K562 (cell line): ENCODE data around the gene LTBP1. TPM values are rescaled to one million over a fixed set of nuclear protein-coding genes. Genes with fewer than 3 reads are reported as not detected.

Experiments used
- ATAC-seq: fragments of 200-7000 bp; cut with Tn5 transposase; 3 replicates; pipeline ENCODE4 v1.9.1; 2020; ENCODE audit warnings: moderate library complexity
- BruUV-seq: library from RNA; stranded (reverse); fragments of 400-500 nt; replicated peaks from 2 replicates; lab custom pipeline; 2021; lab: Mats Ljungman, UMichigan
- CTCF ChIA-PET: fragments of 300-600 bp; formaldehyde crosslinking; extraction: SDS; loops from one replicate; lab custom pipeline; 2021; ENCODE audit warnings: low intra/inter-chr PET ratio; lab: Yijun Ruan, JAX
- POLR2A ChIA-PET: fragments of 300-600, 350-650 bp; sonication (Branson Sonifier 250); formaldehyde crosslinking; extraction: SDS; loops from one replicate; lab custom pipeline; 2021; ENCODE audit warnings: antibody characterized with exemption, inconsistent platforms; lab: Yijun Ruan, JAX
- DNase-seq, 4 experiments: peaks; one replicate each; pipeline versions ENCODE4 v3.0.0 to v3.0.0-alpha.2; 2011 to 2018; ENCODE audit warnings: low spot score in 3 of 4, mixed read lengths in 3 of 4; ENCODE audit errors: extremely low read depth in 1 of 4
- FAIRE-seq: peaks from 2 replicates; lab custom pipeline; 2011; peaks lifted over from hg19 to GRCh38; lab: Jason Lieb, UNC
- H2AFZ ChIP-seq: 2 replicates; pipeline ENCODE4 v1.6.0; 2011; ENCODE audit warnings: low read depth, low read length, control low read depth, inconsistent platforms
- H3K27ac ChIP-seq: fragments of 200-600 bp; 3 replicates; pipeline ENCODE4 v1.8.0; 2011; ENCODE audit warnings: low read depth, mild to moderate bottlenecking, control low read depth, inconsistent platforms, low read length, moderate library complexity, mixed read lengths; ENCODE audit errors: extremely low read depth
- H3K27me3 ChIP-seq, 2 experiments: fragments of 300-600 bp in 1 of 2; 2 replicates in 1 of 2; 3 replicates in 1 of 2; pipeline versions ENCODE4 v1.6.0 to v1.8.0; 2011; ENCODE audit warnings: inconsistent platforms in 2 of 2, low read length in 2 of 2, mild to moderate bottlenecking in 1 of 2, mixed read lengths in 1 of 2, moderate library complexity in 1 of 2; ENCODE audit not compliant: control insufficient read depth in 2 of 2, insufficient read depth in 2 of 2
- H3K36me3 ChIP-seq: fragments of 300-600 bp; 3 replicates; pipeline ENCODE4 v1.8.0; 2011; ENCODE audit warnings: mild to moderate bottlenecking, low read length, inconsistent platforms; ENCODE audit not compliant: control insufficient read depth, insufficient read depth
- H3K4me1 ChIP-seq, 2 experiments: fragments of 200-600 bp in 1 of 2; replicated peaks in 1 of 2; 2 replicates in 1 of 2; 3 replicates in 1 of 2; pipeline versions ENCODE4 v1.5.1 to v1.8.0; 2011; ENCODE audit warnings: inconsistent platforms in 2 of 2, low read length in 2 of 2, mild to moderate bottlenecking in 1 of 2, mixed read lengths in 1 of 2, moderate library complexity in 1 of 2; ENCODE audit not compliant: control insufficient read depth in 2 of 2, insufficient read depth in 2 of 2
- H3K4me2 ChIP-seq: 2 replicates; pipeline ENCODE4 v1.6.1; 2011; ENCODE audit warnings: low read length, control low read depth, inconsistent platforms, mixed read lengths; ENCODE audit not compliant: insufficient read depth
- H3K4me3 ChIP-seq: fragments of 200-600 bp; sonication (generic), shearing (Covaris generic); 2 replicates; pipeline ENCODE4 v1.5.1; 2016; ENCODE audit warnings: control low read depth, inconsistent platforms
- H3K79me2 ChIP-seq: fragments of 200-600 bp; 3 replicates; pipeline ENCODE4 v1.8.0; 2011; ENCODE audit warnings: low read length, inconsistent platforms; ENCODE audit not compliant: control insufficient read depth, insufficient read depth
- H3K9ac ChIP-seq, 2 experiments: 2 replicates each; pipeline versions ENCODE4 v1.6.0 to v1.6.1; 2011; ENCODE audit warnings: low read depth in 2 of 2, low read length in 2 of 2, control low read depth in 1 of 2, inconsistent platforms in 1 of 2, mild to moderate bottlenecking in 1 of 2, mixed read lengths in 1 of 2; ENCODE audit not compliant: insufficient read depth in 1 of 2
- H3K9me1 ChIP-seq: one replicate; pipeline ENCODE4 v1.6.0; 2011; ENCODE audit warnings: inconsistent platforms, mild to moderate bottlenecking, low read length, moderate library complexity; ENCODE audit not compliant: control insufficient read depth, insufficient read depth
- H3K9me3 ChIP-seq: replicated peaks from 2 replicates; pipeline ENCODE4 v1.5.1; 2011; ENCODE audit warnings: low read depth, low read length, inconsistent platforms; ENCODE audit not compliant: control insufficient read depth, insufficient read depth
- H4K20me1 ChIP-seq: replicated peaks from 2 replicates; pipeline ENCODE4 v1.6.1; 2011; ENCODE audit warnings: low read length, inconsistent platforms, mixed read lengths; ENCODE audit not compliant: control insufficient read depth, insufficient read depth
- CBX5 ChIP-seq: IDR thresholded peaks from 2 replicates; pipeline ENCODE4 v1.6.1; 2014; ENCODE audit warnings: low read depth, borderline replicate concordance
- EP300 ChIP-seq: IDR thresholded peaks from 2 replicates; pipeline ENCODE4 v1.6.1; 2012; ENCODE audit warnings: low read length, improper control_type of control experiment
- ETV1 ChIP-seq: fragments of 450-650 bp; conservative IDR thresholded peaks from 2 replicates; pipeline ENCODE4 v1.6.1; 2016; ENCODE audit warnings: missing genetic modification characterization, control low read depth, low read depth, missing compliant biosample characterization
- HDGF ChIP-seq: fragments of 450-650 bp; IDR thresholded peaks from 2 replicates; pipeline ENCODE4 v1.6.1; 2016
- HMG20A ChIP-seq: fragments of 450-650 bp; formaldehyde crosslinking; conservative IDR thresholded peaks from 2 replicates; pipeline ENCODE4 v1.4.0; 2020; ENCODE audit warnings: mild to moderate bottlenecking, mixed read lengths
- HNRNPL ChIP-seq: fragments of 200-400 bp; formaldehyde crosslinking; IDR thresholded peaks from 2 replicates; pipeline ENCODE4 v1.6.1; 2017; ENCODE audit warnings: low read depth, mild to moderate bottlenecking, low read length
- MTA3 ChIP-seq: fragments of 450-650 bp; formaldehyde crosslinking; IDR thresholded peaks from 2 replicates; pipeline ENCODE4 v1.6.1; 2017; ENCODE audit warnings: mild to moderate bottlenecking, borderline replicate concordance
- PTRF ChIP-seq: fragments of 450-650 bp; IDR thresholded peaks from 2 replicates; pipeline ENCODE4 v1.6.1; 2016; ENCODE audit warnings: mild to moderate bottlenecking, missing genetic modification characterization, missing compliant biosample characterization
- RFX7 ChIP-seq: fragments of 250-450 bp; sonication (Bioruptor Pico); IDR thresholded peaks from 2 replicates; pipeline ENCODE4 v1.5.1; 2021; ENCODE audit warnings: mild to moderate bottlenecking
- ZFX ChIP-seq: sonication (generic); formaldehyde crosslinking; IDR thresholded peaks from 2 replicates; pipeline ENCODE4 v1.8.0; 2022; ENCODE audit warnings: mild to moderate bottlenecking, missing genetic modification reagents, moderate library complexity
- ZNF282 ChIP-seq: sonication (generic); formaldehyde crosslinking; IDR thresholded peaks from 2 replicates; pipeline ENCODE4 v1.8.1; 2023; ENCODE audit warnings: missing genetic modification reagents
- ZNF507 ChIP-seq: conservative IDR thresholded peaks from 2 replicates; pipeline ENCODE4 v1.6.1; 2017; ENCODE audit warnings: missing genetic modification characterization, missing compliant biosample characterization
- ZNF644 ChIP-seq: fragments of 200-800 bp; sonication (Bioruptor generic); IDR thresholded peaks from 2 replicates; pipeline ENCODE4 v1.6.1; 2016; ENCODE audit warnings: low read depth, missing genetic modification characterization, missing compliant biosample characterization
- WGBS: fragments of 100-300 bp; shearing (Covaris generic); methylation state at CpG from one replicate; pipeline ENCODE4 v1.1.6; 2016; ENCODE audit warnings: low coverage, mixed read lengths; ENCODE audit not compliant: insufficient coverage; ENCODE audit errors: missing lambda C conversion rate; 5-methylcytosine and 5-hydroxymethylcytosine counted together
- in situ Hi-C: fragments of 300-500 bp; cut with MboI; formaldehyde crosslinking; loops from 4 replicates; pipeline ENCODE4 v1.15.0; 2018; ENCODE audit warnings: inconsistent platforms, mixed read lengths
- intact Hi-C: fragments of 100-400 bp; cut with micrococcal nuclease; formaldehyde crosslinking; loops from 2 replicates; pipeline ENCODE4 v1.14.2; 2022
- polyA plus RNA-seq, 8 experiments: library from polyadenylated mRNA; depleted of rRNA in 4 of 8; stranded (reverse) in 5 of 8; unstranded in 3 of 8; fragments of >200 nt; fragmentation: Nextera tagmentation in 2 of 8; fragmentation: Illumina TruSeq in 1 of 8; extraction: Ambion mirVana in 2 of 8; extraction: Trizol in 1 of 8; gene quantifications; 2 replicates each; pipeline versions ENCODE4 v1.2.1 to v1.2.3, GENCODE V29; 2011 to 2014; ENCODE audit warnings: inconsistent platforms in 1 of 8, missing spikeins in 1 of 8
- total RNA-seq, 7 experiments: library from RNA; depleted of rRNA in 6 of 7; stranded (reverse); fragments of >200 nt in 6 of 7; fragmentation: Illumina TruSeq in 2 of 7; extraction: Trizol in 2 of 7; gene quantifications; 2 replicates each; pipeline versions ENCODE4 v1.2.1 to v1.2.3, GENCODE V29; 2011 to 2021; ENCODE audit warnings: low replicate concordance in 1 of 7
- TF ChIP-seq, protein P1 (sequence below): sonication (generic); formaldehyde crosslinking; IDR thresholded peaks from 2 replicates; pipeline ENCODE4 v1.8.1; 2023; ENCODE audit warnings: mild to moderate bottlenecking, missing genetic modification reagents
- TF ChIP-seq, protein P2 (sequence below), 3 experiments: IDR thresholded peaks in 2 of 3; conservative IDR thresholded peaks in 1 of 3; 2 replicates each; pipeline ENCODE4 v1.5.1; 2011 to 2012; ENCODE audit warnings: low read length in 3 of 3, mild to moderate bottlenecking in 3 of 3, control low read depth in 2 of 3, improper control_type of control experiment in 1 of 3, inconsistent platforms in 1 of 3, low read depth in 1 of 3, mixed read lengths in 1 of 3, moderate library complexity in 1 of 3; ENCODE audit not compliant: insufficient read depth in 2 of 3

Gene LTBP1
- total and polyA plus RNA-seq, 9 of the 15 experiments (the other 6 are each of a cell fraction or from before 2014, with no cell fraction given): 3.6 to 16.4 (median 8.5) TPM

DNA sequence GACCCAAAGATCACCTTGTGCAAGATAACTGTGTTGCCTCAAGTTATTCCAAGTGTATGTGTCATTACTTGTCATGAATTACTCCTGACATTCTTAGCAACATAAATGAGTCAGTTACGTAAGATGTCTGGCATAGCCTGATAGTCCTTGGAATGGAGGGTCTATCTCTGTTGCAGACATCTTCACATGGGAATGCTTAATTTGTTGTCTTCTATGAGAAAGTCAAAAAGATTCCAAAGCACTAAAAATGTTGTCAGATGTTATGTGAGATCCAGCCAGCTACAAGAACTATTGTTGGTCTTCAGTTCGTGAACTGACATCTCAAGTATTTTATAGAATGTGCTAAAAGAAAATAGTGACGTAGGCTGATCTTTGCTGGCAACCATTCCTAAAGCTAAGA, 351.5 kb downstream of the LTBP1 start (continued):
- TF ChIP-seq, protein P1, sequence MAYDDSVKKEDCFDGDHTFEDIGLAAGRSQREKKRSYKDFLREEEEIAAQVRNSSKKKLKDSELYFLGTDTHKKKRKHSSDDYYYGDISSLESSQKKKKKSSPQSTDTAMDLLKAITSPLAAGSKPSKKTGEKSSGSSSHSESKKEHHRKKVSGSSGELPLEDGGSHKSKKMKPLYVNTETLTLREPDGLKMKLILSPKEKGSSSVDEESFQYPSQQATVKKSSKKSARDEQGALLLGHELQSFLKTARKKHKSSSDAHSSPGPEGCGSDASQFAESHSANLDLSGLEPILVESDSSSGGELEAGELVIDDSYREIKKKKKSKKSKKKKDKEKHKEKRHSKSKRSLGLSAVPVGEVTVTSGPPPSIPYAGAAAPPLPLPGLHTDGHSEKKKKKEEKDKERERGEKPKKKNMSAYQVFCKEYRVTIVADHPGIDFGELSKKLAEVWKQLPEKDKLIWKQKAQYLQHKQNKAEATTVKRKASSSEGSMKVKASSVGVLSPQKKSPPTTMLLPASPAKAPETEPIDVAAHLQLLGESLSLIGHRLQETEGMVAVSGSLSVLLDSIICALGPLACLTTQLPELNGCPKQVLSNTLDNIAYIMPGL (CRISPR knock-in tag): no peak
- no peak for TF ChIP-seq ZNF282 (CRISPR knock-in tag)
- peak; percentile 27; the same call in 1 of the 2 replicates for TF ChIP-seq EP300
- no peak for TF ChIP-seq PTRF (tag)
- TF ChIP-seq MTA3: no peak
- TF ChIP-seq, all 486 proteins: peak for 20

DNA sequence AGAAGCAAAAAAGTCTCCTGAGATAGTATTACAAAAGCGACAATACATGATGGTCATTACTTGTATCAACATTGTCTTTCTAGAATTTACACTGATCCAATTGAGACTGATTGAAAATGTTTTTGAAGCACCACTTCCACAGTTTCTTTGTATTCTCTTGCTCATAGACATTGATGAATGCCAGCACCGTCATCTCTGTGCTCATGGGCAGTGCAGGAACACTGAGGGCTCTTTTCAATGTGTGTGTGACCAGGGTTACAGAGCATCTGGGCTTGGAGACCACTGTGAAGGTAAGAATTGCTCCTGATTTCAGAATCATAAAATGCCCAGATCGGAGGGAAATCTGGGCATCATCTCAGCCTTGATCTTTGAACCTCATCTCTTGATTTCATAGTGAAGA, 354.6 kb downstream of the LTBP1 start:
- H3K79me2 ChIP-seq: no peaks in the 10 kb centered on the region
- peak; percentile 46 for FAIRE-seq
- intact Hi-C loops: no loop called here
- no peaks in the 10 kb centered on the region; the same call in 2 of the 3 replicates for H3K36me3 ChIP-seq
- H3K9ac ChIP-seq: no peak overlapping the region
- H3K4me2 ChIP-seq: no peak overlapping the region
- no peak overlapping the region for H2AFZ ChIP-seq
- no peak overlapping the region for H3K4me3 ChIP-seq
- ATAC-seq: no peak
- no TSS peak for BruUV-seq
- no peaks in the 10 kb centered on the region for H3K9me1 ChIP-seq
- CTCF ChIA-PET: no interaction called here
- H3K9me3 ChIP-seq: no peaks in the 10 kb centered on the region
- H4K20me1 ChIP-seq: no peaks in the 10 kb centered on the region
- no peak for DNase-seq
- no peak overlapping the region for H3K27ac ChIP-seq
- peaks cover 0 to 6% of the 10 kb centered on the region in 2 experiments; a peak in 2 of 5 replicates for H3K4me1 ChIP-seq
- in situ Hi-C loops: no loop called here
- POLR2A ChIA-PET: no interaction called here
- H3K27me3 ChIP-seq: no peaks in the 10 kb centered on the region
- WGBS: 39% methylated on average over 3 of the region's 3 CpGs
- no peak for TF ChIP-seq ZNF507 (tag)
- TF ChIP-seq ZFX (CRISPR knock-in tag): no peak
- TF ChIP-seq HNRNPL: no peak
- no peak for TF ChIP-seq CBX5
- TF ChIP-seq, protein P2, sequence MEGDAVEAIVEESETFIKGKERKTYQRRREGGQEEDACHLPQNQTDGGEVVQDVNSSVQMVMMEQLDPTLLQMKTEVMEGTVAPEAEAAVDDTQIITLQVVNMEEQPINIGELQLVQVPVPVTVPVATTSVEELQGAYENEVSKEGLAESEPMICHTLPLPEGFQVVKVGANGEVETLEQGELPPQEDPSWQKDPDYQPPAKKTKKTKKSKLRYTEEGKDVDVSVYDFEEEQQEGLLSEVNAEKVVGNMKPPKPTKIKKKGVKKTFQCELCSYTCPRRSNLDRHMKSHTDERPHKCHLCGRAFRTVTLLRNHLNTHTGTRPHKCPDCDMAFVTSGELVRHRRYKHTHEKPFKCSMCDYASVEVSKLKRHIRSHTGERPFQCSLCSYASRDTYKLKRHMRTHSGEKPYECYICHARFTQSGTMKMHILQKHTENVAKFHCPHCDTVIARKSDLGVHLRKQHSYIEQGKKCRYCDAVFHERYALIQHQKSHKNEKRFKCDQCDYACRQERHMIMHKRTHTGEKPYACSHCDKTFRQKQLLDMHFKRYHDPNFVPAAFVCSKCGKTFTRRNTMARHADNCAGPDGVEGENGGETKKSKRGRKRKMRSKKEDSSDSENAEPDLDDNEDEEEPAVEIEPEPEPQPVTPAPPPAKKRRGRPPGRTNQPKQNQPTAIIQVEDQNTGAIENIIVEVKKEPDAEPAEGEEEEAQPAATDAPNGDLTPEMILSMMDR (IDR thresholded peaks at IDR 0.05 in 2 of 3, conservative IDR thresholded peaks at IDR 0.05 in 1 of 3; ENCODE audit: insufficient read depth in 2 of 3, low read depth in 1 of 3, low read length in 3 of 3): no peak
- no peak for TF ChIP-seq ETV1 (tag)
- no peak for TF ChIP-seq HDGF
- TF ChIP-seq HMG20A: no peak
- TF ChIP-seq RFX7 (CRISPR knock-in tag): no peak
- no peak for TF ChIP-seq ZNF644 (tag)
